Stimulated activated CD4-positive, alpha-beta T cell treated with anti-CD3 and anti-CD28 coated beads, Interleukin-15, amount 100 ng/mL, for 24 hours (primary cell): ENCODE results near the gene SLC4A1.
A peak's percentile ranks its signal among the peaks of the same experiment; 100 is the strongest.
"Not testable (repeated sequence)": the region's sequence is repeated elsewhere in the genome, so short reads cannot be mapped to it uniquely, and the experiment has no call there.

Source experiments
- DNase-seq: peaks from one replicate; pipeline ENCODE4 v3.0.0-alpha.2; 2020

SLC4A1 gene

GRCh38 chr17:44255915-44256314 lies 12.0 kb downstream of the SLC4A1 start:
- no peak for DNase-seq

DNA sequence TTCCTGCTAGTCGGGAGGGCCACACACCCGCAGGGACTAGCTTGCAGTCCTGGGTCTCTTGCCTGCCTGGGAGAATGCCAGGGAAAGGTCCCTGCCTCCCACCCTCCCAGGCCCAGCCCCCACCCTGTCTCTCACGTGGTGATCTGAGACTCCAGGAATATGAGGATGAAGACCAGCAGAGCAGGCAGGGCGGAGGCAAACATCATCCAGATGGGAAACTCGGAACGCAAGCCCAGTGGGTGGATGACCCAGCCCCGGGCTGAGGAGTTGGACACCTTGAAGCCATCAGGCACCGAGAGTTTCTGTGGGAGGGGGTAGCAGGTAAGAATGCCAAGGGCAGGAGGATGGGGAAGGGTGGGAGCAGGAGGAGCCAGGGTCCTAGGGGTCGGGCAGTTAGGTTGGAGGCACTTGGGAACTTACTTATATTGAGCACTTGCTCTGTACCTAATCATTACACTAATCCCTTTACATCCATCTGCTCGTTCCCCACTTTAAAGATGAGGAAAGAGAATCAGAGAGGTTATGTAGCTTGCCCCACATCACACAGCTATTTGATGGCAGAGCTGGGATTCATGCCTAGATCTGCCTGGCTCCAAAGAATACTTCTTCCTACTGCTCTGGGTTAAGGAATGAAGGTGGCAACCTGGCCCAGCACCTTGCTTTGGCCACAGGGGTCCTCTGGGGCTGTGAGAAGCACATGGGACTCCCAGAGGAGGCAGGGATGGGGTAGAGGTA lies 13.4 kb downstream of the SLC4A1 start:
- DNase-seq, result no peak

GRCh38 chr17:44253006-44253405 lies 14.9 kb downstream of the SLC4A1 start:
- DNase-seq, result no peak

DNA sequence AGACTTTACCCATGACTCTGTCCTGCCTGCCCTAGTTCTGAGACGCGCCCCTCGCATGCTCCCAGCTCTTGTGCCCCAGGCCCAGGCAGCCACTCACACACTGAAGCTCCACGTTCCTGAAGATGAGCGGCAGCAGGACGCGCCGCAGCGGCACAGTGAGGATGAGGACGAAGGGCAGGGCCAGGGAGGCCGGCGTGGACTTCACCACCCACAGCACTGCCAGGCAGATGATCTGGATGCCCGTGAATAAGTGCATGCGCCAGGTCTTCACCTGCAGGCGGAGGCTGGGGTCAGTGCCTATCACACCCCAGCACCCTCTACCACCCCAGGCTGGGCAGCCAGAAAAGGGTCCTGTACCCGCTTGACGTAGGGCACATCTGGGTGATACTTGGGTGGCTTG lies 16.9 kb downstream of the SLC4A1 start:
- no peak for DNase-seq

DNA sequence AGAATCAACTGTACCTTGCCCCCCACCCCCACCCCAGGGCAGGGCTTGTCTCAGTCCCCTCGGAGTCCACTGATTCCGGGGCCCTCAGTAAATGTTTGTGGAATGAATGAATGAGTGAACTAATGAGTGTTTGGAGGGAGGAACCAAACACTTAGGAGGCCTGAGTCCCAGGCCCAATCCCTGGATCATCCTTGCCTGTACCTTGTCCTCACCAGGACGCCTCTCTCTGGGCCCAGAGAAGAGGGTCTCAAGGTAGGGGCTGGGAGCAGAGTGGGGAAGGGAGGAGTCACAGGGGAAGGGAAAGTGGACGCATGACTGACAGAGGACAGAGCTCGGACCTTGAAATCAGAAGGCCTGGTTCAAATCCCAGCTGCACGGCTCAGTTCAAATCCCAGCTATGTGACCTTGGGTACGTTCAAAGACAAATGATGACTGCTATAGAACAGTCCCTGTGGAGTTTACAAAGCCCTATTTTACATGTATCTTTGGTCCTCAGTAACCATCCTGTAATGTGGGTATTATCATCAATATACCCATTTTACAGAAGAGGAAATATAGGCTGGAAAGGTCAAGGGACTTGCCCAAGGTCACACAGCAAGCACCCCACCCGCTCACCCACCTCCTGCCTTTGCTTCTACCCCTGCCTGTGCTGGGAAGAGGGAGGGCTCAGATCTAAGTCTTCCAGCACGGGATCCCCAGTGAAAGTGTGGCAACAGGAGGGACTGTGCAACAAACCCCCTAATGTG lies 18.3 kb downstream of the SLC4A1 start:
- no peak for DNase-seq

DNA sequence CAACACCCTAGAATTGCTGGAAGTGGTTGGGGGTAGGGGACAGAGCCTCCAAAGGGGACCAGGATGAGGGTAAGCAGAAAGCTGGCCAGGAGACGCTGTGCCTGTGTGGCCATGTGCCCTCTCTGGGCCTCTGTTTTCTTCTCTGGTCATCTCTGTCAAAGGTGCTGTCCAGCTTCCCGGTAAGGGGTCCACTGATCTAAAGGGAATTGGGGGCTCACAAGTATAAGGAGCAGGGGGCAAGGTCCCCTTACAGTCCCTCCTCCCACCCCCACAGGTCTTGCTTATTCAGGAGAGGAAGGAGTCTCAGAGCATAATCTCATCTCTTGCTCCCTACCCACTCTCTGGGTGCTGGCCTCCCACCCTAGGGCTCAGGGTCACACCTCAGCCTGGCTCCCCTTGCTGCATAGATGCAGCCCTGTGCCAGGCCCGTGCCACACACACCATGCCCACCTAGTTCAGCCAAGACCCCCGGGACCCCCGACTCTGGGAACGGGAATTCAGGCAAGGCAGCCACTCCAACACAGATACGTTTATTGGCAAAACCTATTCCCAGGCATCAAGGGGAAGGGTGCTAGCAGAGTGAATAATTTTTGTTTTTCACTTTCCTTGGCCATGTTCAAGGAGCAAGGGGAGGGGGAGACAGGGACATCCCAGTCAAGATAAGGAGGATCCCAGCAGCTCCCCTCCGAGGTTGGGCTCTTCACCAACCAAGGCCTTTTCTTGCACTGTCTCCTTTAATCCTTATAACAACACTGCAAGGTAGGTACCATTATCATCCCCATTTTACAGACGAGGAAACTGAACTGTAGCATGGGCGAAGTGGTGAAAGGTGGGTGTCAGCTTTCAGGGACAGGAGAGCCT lies 19.8 kb downstream of the SLC4A1 start:
- no peak for DNase-seq

- DNase-seq, result no peak
Measured at GRCh38 chr17:44247440-44247841, 20.5 kb downstream of the SLC4A1 start.

- DNase-seq, result no peak
Measured at GRCh38 chr17:44241106-44241624, 26.8 kb downstream of the SLC4A1 start.

GRCh38 chr17:44237886-44238285 lies 30.0 kb downstream of the SLC4A1 start:
- not testable (repeated sequence) for DNase-seq

DNA sequence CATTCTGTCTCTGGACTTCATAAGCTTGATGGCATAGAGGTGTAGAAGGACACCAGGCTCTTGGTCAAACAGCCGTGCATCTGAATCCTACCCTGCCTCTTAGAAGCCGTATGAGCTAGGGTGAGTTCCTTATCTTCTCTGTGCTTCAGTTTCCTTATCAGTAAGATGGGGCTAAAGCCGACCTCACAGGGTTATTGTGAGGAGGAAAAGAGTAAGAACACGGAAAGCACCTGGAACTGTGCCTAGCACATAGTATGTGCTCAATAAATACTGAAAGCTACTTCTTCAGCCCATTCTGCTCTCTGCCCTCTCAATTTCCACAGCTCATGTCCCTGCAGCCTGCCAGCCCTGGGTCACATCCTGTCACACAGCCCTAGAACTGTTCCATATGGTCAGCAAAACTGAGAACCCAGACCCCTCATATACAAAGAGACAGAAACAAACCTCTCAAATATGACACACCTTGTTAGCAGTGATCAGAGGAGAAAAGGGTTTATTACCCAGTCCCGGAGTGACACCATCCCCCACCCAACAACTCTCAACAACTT lies 31.4 kb downstream of the SLC4A1 start:
- DNase-seq, result no peak

- DNase-seq, result no peak
Measured at GRCh38 chr17:44235583-44235936, 32.4 kb downstream of the SLC4A1 start.

DNA sequence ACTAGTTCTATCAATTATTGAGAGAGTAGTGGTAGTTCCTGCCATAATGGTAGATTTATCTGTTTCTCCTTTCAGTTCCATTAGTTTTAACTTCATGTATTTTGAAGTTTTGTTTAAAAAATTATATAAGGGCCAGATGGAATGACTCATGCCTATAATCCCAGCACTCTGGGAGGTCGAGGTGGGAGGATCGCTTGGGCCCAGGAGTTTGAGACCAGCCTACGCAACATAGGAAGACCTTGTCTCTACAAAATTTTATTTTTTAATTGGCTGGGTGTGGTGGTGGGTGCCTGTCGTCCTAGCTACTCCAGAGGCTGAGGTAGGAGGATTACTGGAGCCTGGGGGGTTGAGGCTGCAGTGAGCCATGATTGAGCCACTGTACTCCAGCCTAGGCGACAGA lies 34.4 kb downstream of the SLC4A1 start:
- DNase-seq, result no peak

DNA sequence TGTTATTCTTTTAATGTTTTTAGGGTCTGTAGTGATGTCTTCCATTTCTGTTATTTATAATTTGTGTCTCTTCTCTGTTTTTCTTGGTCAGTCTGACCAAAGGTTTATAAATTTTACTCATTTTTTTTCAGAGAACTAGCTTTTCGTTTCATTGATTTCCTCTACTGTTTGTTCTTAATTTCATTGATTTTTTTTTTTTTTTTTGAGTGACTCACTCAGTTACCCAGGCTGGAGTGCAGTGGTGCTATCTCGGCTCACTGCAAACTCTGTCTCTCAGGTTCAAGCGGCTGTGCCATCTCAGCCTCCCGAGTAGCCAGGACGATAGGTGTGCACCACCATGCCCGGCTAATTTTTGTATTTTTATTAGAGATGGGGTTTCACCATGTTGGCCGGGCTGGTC lies 35.9 kb downstream of the SLC4A1 start:
- no peak for DNase-seq

- no peak for DNase-seq
Measured at GRCh38 chr17:44230140-44230539, 37.8 kb downstream of the SLC4A1 start.

DNA sequence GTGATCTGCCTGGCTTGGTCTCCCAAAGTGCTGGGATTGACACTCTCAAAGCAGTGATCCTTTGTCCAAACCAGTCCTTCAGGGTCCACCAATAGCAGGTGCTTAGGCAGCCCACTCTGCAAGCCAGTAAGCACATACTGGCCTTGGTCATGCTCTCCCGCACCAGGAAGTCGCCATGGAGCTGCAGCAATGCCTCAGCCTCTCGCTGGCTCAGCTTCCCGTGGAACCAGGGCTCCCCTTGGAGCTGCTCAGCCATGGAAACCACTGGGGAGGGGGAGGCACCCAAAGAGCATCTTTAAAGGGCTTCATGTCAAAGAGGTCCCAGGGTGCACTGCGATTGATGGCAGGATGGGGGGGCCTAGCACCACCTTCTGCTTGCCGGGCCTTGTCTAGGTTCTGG lies 38.8 kb downstream of the SLC4A1 start:
- DNase-seq, result no peak

DNA sequence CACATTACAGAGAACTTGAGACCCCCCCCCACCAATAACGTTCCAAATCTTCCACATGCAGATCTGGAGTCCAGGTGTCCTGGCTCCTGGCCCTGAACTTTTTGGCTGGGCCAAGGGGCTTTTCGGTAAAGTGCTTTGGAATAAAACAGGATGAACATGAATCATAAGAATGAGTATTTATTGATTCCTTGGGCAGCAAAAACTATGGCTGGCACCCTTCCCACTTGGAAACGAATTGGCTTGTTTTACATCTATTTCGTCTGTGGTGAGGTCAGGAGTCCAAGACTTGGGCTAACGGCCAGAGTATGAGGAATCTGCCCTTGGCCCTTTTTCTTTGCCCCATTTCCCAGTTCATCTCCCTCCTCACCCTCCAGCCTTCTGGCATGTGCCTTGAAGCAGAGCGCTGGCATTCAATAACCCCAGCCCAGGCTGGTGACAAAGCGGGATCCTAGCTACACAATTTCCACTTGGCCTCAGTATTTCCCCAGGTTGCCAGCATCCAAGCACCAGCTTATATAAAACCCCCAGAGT lies 44.3 kb downstream of the SLC4A1 start:
- no peak for DNase-seq

DNA sequence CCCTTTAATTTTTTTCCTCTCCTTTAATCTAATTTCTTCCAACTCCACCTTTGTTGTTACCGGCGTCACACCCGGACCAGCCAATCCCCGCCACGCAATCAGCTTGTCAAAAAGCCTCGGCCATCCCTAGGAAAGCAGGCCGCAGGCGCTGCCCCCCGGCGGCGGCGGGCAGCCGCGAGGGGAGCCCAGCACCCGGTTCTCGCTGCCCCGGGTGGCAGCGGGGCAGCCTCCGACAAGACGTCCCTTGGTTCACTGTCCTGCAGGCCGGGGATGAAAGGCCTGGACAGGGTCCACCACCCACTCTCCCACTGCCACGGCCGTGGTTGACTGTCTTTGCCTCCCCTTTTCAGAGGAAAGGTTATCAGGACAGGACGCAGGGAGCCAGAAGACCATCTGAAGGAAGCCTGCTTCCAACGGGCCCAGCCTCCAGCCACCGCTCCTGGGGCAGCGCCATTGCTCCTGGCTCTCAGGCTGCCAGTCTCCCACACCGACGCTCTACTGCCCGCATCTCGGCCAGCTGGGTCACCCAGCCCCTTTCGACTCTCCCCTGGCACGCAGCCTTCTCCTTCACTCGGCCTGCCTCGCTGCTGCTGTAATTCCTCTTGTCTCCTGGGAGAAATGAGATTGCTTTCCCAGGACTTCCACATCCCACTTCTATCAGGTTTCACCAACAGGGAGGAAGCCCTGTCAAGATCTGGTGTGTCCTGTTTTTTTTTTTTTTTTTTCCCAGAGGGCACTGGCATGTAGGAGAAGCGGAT lies 45.6 kb downstream of the SLC4A1 start:
- peak; percentile 75 for DNase-seq

GRCh38 chr17:44221862-44222111 lies 46.1 kb downstream of the SLC4A1 start:
- no peak for DNase-seq

GRCh38 chr17:44221084-44221861 lies 46.7 kb downstream of the SLC4A1 start:
- DNase-seq, result peak; percentile 77

- peak; percentile 64 for DNase-seq
Measured at GRCh38 chr17:44220213-44221083, 47.5 kb downstream of the SLC4A1 start.
